NOMO-1 treated with dmso at 0.1 percent for 144 hours (cell line): ENCODE results near the gene HPN.
"Not testable (repeated sequence)": the region's sequence is repeated elsewhere in the genome, so short reads cannot be mapped to it uniquely, and the experiment has no call there.

Source experiments
- DNase-seq: peaks from one replicate; lab custom pipeline; 2025; ENCODE audit not compliant: unreplicated experiment; lab: John Stamatoyannopoulos, UW

Gene HPN

GRCh38 chr19:35027009-35027408 lies 14.5 kb upstream of the HPN start:
- DNase-seq, result no peak

GRCh38 chr19:35027851-35028599 lies 13.5 kb upstream of the HPN start:
- no peak for DNase-seq

- DNase-seq, result not testable (repeated sequence)
Measured at GRCh38 chr19:35028600-35028885, 13.0 kb upstream of the HPN start.

GRCh38 chr19:35029275-35029736 lies 12.2 kb upstream of the HPN start:
- not testable (repeated sequence) for DNase-seq

GRCh38 chr19:35029737-35030256 lies 11.7 kb upstream of the HPN start:
- DNase-seq, result no peak

GRCh38 chr19:35030257-35031071 lies 11.1 kb upstream of the HPN start, which contains the start of gene SCN1B:
Gene SCN1B, plus strand, starts transcription at chr19:35030470. Its CDS starts 351 bp downstream, at chr19:35030821.
- no peak for DNase-seq

- DNase-seq, result no peak
Measured at GRCh38 chr19:35031072-35031881, 10.2 kb upstream of the HPN start.

GRCh38 chr19:35032356-35032865 lies 9.1 kb upstream of the HPN start:
- DNase-seq, result no peak

GRCh38 chr19:35033067-35034004 lies 8.2 kb upstream of the HPN start:
- no peak for DNase-seq

- DNase-seq, result no peak
Measured at GRCh38 chr19:35034005-35034502, 7.5 kb upstream of the HPN start.

- DNase-seq, result no peak
Measured at GRCh38 chr19:35034588-35035382, 6.7 kb upstream of the HPN start.

- no peak for DNase-seq
Measured at GRCh38 chr19:35037716-35038622, 3.6 kb upstream of the HPN start.

- no peak for DNase-seq
Measured at GRCh38 chr19:35038623-35039512, 2.7 kb upstream of the HPN start.

- no peak for DNase-seq
Measured at GRCh38 chr19:35039881-35040825, 1.4 kb upstream of the HPN start.

GRCh38 chr19:35040826-35041547 lies 534 bp upstream of the HPN start:
- DNase-seq, result no peak
